NCI-H2196 (cell line): ENCODE data around the gene HIVEP3.

Source experiments
- DNase-seq: peaks from one replicate; lab custom pipeline; 2025; ENCODE audit not compliant: unreplicated experiment; lab: John Stamatoyannopoulos, UW

Gene HIVEP3

DNA sequence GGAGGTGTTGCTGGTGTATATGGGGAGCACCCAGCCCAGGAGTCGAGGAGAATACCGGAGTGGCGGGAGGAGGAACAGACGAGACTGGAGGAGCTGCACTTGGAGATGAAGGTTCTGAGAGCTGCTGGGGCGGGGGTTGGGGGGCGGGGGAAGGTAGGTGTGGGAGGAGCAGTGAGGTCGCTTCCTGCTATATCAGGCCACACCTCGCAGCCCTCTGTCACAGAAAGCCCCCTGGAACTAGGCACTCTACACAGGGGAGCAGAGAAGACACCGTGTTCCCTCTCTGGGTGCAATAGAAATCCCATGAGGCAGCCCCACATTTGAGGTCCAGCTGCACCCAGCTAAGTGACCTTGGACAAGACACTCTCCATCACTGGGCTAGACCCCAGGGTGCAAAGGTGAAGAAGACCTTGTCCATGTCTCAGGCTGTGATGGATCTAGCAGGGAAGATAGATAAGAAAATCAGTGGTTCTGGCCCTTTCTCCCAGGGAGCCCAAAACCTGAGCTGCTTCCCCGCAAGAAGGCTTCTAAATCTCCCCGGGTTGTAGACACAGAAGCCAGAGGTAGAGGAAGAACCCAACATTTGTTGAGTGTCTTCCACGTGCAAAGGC is 278.5 kb downstream of the HIVEP3 start:
- DNase-seq, result no peak

DNA sequence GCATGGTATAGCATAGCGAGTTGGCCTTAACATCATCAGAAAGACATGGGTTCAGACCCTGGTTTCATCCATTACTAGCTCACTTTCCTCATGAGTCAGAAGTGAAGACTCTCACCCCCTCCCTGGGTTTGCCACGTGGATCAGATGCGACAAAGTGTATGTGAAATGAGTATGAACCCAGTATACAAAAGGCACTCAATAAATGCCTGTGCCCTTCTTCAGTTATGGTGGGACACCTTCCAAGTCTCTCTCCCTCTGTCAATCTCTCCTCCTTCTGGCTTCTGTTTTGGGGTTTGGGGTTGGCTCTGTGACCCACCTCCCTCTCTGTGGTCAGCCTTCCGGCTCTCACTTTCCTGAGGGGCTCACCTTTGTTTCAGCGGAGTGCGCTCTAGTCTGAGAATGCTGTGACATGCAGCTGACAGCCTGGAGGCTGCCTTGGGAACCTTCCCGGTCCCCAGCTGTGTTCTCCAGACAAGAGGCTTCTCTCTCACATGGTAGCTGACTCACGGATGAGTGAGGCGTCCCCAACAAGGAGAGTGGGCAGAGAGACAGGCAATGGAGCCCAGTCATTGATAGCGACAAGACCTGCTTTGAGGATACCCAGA is 279.3 kb downstream of the HIVEP3 start:
- DNase-seq, result no peak

DNA sequence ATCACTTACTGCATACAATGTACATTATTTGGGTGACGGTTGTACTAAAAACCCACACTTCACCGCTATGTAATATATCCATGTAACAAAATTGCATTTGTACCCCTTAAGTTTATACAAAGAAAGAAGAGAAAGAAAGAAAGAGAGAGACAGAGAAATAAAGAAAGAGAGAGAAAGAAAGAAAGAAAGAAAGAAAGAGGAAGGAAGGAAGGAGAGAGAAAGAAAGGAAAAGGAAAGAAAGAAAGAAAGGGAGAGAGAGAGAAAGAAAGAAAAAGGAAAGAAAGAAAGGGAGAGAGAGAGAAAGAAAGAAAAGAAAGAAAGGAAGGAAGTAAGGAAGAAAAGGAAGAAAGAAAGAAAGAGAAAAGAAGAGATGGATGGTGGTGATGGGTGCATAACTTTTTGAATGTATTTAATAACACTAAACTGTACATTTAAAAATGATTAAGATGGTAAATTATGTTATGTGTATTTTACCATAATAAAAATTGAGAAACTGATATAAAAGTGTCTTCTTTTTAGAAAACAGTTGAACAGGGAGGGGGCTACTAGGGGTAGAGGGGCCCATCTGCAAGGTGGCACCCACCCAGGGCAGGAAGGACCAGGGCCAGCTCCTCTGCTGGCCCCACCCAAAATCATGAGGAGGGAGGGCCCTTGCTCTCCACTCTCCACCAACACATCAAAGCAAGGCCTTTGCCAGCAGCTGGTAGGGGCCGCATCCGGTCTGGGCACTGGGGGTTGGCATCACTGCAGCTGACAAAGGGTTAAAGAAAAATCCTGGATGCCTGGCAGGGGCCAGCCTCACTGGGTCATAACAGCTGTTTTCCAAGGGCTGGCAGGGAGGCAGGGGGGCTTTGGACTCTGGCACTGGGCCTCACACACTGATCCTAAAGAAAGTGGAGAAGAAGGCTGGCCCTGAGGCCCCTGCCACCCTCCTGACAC is 280.4 kb downstream of the HIVEP3 start:
- DNase-seq, result no peak

DNA sequence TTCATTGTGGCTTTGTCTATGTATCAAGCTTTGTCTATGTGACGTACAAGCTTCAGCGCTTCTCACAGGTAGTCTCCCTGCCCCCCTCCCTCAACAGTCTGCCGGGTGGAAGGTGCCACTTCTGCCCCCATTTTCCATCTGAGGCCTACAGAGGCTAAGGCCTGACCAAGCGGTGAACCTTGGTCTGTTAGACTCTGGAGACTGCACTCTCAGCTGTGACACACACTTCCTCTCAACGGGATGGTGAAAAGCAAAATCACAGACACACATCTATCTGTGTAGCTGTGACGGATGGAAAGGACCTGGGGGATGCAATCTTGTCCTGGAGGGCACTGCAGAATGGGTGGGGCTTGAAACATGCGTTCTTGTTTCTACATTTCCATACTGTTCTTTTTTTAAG is 281.4 kb downstream of the HIVEP3 start:
- DNase-seq, result no peak

DNA sequence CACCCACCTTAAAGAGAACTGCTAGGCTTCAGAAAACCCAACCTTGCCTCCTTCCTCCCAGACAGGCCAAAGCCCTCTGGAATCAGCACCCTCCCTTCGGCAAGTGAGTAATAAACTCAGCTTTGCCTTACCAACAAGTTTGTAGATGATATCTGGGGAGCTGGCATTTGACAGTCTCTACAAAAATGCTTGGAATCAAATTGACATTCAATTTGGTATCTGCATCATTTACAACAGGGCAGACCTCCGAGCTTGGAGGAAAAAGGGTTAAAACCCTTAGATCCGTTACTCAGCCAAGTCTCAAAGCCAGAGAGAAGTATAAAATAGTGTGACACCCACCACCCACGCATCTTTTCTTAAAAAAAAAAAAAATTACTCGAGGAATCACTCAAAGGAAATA is 285.0 kb downstream of the HIVEP3 start:
- no peak for DNase-seq

DNA sequence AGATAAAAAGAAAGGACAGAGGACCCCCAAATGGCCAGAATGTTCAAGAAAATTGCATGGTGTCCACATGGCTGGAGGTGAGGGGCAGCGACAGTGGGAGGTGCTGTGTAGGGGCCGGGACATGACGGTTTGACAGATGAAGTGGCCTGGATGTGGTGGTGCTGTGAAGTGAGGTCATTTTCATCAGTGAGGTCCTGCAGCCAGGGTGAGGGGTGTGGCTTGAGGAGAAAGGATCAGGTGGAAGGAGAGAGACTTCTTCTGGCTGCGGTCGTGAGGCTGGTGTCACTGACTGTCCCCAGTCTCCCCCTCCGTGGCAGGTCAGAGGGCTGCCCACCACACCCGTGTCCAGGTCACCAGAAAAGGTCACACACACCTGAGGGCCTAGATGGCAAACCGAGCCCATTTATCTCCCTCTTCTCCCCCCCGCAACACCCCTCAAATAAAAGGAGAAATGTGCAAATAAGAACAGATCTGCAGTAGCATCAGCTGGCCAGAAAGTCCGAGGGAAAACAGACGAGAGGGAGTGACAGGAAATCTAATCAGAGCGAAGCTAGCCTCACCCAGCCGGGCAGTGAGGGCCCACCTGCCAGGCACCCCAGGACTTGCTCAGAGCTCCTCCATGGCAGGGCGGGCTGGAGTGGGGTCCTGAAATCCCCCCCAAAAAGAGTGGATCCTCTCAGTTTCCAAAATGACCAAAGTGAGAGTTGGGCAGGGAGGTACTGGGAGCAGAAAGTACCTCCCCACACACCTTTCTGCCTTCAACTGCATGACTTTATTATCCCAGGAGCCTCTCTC is 285.7 kb downstream of the HIVEP3 start:
- DNase-seq, result no peak

DNA sequence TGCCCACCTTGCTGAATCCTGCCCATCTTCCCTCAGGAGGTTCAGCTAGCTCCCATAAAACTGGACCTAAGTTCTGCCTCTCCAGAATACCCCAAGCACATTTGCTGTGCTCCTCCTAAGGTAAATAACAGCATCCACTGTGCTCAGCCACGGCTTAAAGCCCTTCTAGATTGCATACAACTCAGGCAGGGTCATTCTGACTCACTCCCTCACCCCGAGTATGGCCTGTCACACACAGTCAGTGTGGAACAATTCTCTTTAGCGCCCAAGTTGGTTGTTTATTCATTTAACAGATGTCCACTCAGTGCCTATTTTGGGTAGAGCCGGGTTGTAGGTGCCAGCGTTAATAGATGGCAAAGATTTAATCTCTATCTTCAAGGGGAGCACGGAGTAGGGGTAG is 286.8 kb downstream of the HIVEP3 start:
- no peak for DNase-seq

DNA sequence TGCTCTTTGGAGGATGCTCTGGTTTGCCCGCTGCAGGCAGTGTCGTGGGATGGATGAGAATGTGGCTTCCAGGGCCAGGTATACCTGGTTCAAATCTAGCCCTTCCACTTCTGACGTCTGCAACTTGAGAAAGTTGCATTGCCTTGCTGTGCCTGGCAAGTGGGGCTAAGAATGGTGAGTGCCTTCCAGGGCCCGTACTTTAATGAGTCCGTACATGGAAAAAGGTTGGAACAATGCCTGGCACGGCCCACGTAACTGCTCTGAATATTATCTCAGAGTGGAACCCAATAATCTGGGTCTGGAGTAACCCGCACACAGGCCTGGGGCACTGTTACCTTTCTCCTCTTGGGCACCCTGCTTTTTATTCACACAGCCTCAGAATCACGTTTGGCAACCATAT is 287.6 kb downstream of the HIVEP3 start:
- no peak for DNase-seq

DNA sequence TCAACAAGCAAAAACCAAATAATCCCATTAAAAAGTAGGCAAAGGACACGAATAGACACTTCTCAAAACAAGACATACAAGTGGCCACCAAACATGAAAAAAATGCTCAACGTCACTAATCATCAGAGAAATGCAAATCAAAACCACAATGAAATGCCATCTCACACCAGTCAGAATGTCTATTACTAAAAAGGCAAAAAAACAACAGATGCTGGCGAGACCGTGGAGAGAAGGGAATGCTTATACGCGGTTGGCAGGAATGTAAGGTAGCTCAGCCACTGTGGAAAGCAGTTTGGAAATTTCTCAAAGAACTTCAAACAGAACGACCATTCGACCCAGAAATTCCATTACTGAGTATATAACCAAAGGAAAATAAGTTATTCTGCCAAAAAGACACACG is 289.2 kb downstream of the HIVEP3 start:
- DNase-seq, result no peak

DNA sequence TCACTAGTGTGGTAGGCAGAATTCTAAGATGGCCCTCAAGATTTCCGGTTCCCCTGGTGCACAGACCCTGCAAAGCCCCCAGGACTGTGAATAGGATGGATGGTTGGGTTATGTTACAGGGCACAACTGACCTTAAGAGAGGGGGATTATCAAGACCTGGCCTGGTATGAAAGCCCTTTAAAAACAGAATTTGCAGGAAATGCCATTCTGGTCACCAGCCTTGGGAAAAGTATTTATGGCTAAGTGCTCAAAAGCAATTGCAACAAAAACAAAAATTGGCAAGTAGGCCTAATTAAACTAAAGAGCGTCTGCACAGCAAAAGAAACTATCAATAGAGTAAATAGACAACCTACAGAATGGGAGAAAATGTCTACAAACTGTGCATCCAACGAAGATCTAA is 289.6 kb downstream of the HIVEP3 start:
- no peak for DNase-seq

DNA sequence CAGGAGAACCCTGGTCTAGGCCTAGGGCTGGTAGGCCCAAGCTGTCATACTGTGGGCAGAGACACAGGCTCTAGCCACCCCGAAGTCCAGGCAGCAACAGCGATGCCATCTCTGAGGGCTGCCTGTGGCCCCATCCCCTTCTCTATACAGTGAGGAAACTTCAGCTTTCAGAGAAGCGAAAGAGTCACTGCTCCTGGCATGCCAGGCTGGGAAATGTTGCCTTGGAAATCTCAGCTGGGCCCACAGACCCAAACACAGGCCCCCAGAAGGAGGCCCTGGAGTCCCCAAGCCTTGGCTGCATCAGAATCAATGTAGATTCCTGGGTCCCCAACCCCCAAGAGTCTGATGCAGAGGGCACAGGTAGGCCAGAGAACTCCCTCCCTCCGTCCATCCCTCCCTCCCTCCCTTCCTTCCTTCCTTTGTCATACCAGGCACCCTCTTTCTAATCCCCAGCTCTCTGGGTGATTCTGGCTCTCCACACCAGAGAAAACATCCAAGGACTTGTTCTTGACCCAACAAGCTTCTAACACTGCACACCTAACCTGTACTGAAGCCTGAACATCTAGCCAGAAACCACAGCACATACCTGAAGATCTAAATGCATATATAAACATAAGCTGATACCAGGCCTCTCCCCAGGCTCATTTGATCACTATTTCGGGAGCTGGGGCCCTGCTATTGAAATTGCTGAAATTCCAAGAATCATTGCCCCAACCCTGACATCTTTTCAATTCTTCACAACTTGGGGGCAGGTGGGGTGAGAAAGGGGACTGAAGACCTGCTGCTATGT is 291.0 kb downstream of the HIVEP3 start:
- no peak for DNase-seq

DNA sequence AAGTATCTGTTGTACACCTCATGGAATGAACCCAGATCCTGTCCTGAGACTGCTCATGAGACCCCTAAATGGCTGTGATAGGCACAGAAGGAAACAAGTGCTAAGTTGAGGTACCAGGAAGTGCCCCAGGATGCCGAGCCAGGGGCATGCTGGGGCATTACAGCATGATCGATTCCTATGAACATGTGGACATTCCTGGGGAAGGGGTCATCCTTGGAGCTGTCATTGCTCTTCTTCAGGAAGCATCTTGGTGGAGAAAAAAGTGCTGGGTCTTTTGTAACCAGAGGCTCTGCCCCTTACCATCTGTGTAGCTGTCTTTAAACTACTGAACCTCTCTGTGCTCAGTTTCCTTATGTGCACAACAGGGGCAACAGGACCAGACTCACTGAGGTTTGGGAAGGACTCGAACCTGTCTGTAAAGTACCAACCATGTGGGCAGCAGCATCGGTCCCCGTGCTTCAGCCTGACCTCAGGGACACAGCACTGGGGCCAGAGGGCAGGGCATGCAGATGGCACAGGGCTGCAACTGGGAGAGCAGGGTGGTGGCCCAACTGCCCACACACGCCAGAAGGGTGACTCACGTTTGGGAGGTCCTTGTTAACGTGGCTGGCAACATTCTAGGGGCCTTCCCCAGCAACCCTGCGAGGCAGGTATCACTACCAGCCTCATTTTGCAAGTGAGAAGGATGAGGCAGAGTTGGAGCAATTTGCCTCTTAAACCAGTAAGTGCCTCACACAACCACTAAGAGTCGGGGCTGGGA is 291.9 kb downstream of the HIVEP3 start:
- no peak for DNase-seq

DNA sequence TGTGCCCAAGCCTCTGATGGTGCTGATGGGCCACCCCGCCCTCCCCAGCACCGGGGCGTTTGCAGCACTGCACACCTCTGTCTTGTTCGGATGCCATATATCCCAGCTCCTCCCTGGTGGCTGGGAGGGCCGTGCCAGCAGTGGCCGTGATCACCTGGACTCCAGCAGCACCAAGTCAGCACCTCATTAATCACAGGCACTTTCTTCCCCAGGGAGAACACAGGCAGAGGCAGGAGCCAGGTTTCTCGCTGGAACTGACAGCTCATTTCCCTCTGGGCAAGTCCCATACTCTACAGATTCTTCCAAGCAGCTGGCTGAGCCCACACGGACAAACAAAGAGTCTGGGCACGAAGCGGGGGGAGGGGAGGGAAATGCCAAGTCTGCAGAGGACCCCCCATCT is 292.6 kb downstream of the HIVEP3 start:
- no peak for DNase-seq

DNA sequence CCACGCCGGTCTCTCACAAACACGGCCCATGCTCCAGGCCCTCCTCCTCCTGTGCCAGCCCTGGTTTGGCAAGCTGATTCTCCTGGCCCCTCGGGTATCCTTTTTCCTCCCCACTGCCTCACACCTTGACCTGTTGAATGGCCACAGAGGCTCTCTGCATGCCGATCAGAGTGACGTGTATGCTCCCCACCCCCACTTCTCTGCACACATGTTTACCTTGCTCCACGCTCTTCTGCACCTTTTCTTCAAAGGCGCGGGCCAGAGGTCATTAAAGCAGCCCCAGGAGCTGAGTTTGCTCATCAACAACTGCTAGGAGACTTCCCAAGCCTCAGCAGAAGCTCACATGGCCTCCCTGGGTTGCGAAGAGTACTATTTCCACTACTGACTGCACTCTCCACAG is 295.0 kb downstream of the HIVEP3 start:
- DNase-seq, result no peak

DNA sequence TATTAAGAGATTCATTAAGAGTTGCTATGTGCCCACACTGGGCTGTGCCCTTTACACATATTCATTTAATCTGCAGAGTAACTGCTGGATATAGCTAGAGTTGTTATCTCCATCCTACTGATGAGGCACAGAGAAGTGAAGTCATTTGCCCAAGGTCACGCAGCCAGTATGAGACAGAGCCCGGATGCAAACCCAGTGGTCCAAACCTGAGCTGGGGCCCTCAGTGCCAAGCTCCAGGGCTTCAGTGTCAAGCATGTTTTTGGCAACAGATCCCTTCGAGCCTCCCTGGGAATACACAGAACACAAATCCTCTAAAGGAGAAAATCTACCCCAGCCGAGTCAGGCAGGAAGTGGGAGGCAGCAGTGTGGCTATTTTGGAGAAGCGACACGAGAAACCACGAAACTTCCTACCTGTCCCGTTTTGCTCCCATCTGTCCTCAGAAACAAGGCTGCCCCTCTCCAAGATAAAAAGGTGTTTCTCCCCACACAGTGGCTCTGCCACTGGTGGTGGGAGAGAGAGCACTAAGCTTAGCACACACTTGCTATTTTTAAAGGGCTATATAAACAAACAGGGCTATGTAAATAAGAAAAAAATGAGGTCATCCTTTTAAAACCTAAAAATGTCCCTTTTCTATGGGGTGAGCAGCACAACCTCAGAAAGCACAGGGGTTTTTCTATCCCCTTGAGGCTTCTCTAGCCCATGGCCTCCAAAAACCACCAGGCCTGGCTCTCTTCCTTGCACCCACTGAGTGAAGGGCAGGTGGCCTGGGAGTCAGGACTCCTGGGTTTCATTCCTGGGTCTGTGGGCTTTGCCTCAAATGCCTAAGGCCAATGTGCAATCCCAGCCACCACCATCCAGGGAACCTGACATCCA is 295.6 kb downstream of the HIVEP3 start:
- DNase-seq, result no peak

DNA sequence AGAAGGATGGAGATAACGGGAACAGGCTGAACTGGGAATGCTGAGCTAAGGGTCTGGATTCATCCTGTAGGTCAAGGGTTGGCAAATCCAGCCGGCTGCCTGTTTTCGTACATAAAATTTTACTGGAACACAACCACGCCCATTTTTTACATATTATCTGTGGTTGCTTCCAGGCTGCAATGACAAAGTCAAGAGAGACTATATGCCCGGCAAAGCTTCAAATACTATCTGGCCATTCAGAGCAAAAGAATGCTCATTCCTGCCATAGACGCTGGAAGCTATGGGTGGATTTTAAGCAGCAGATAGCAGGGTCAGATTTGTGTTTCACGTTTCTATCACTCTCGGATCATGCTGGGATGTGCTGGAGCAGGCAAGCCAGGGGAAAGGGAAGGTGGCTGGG is 296.3 kb downstream of the HIVEP3 start:
- DNase-seq, result no peak

DNA sequence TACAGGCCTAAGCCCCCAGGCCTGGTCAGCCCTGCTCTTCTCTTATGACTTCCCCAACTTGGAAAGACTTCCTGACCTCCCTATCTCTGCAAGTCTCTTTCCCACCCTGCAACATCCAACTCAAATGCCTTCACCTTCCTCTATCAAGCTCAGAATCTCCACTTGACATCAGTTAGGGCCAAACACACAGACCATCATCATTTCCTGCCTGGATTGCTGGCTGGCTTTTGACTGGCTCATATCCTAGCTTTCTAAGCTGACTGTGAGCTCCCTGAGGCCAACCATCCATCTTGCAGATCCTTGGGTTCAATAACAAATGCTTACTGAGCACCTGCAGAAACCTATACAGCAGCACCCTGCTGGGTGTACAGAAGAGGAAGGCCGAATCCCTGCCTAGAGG is 296.9 kb downstream of the HIVEP3 start:
- no peak for DNase-seq

DNA sequence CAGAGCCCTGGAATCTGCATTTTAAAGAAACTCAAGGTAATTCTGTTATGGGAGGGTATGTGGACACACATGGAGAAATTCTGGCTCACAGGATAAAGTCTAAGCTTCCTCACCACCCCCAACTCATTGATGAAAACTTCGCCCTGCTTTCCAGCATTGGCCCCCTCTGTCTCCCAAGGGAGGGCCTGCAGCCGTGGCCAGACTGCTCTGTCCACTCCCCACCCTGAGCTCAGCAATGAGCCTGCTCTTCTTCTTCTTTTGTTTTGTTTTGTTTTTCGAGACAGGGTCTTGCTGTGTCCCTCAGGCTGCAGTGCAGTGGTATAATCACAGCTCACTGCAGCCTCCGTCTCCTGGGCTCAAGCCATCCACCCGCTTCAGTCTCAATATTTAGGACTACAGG is 297.5 kb downstream of the HIVEP3 start:
- DNase-seq, result no peak
